WTC11 (cell line): Measurements from ENCODE around the gene FBXO7. TPM values are rescaled to one million over a fixed set of nuclear protein-coding genes. Genes with fewer than 3 reads are reported as not detected.

ENCODE experiments used
- ATAC-seq: fragments of 200-7000 bp; cut with Tn5 transposase; 2 replicates; pipeline ENCODE4 v1.10.0; 2021; ENCODE audit warnings: mild to moderate bottlenecking, moderate library complexity
- CTCF ChIA-PET: fragments of 300-600 bp; sonication (Branson Sonifier 250); formaldehyde crosslinking; loops from one replicate; lab custom pipeline; 2021; ENCODE audit warnings: antibody characterized with exemption; lab: Charles Lee
- POLR2A ChIA-PET: fragments of 350-600 bp; sonication (Branson Sonifier 250); formaldehyde crosslinking; loops from one replicate; lab custom pipeline; 2021; ENCODE audit warnings: antibody characterized with exemption; lab: Charles Lee
- DNase-seq: peaks from one replicate; pipeline ENCODE4 v3.0.0; 2021; ENCODE audit warnings: low spot score
- H3K27ac Mint-ChIP-seq: 2 replicates; pipeline ENCODE4 v1.8.0; 2021; ENCODE audit warnings: mixed read lengths
- H3K27me3 Mint-ChIP-seq: 2 replicates; pipeline ENCODE4 v1.8.0; 2021; ENCODE audit warnings: low read depth, mild to moderate bottlenecking, moderate library complexity, mixed read lengths
- H3K36me3 Mint-ChIP-seq: 2 replicates; pipeline ENCODE4 v1.8.0; 2021; ENCODE audit warnings: mixed read lengths
- H3K4me1 Mint-ChIP-seq: 2 replicates; pipeline ENCODE4 v1.8.0; 2022; ENCODE audit warnings: mixed read lengths
- H3K4me3 Mint-ChIP-seq: 2 replicates; pipeline ENCODE4 v1.8.0; 2021; ENCODE audit warnings: mild to moderate bottlenecking, moderate library complexity, mixed read lengths
- H3K9me3 Mint-ChIP-seq: 2 replicates; pipeline ENCODE4 v1.8.0; 2021; ENCODE audit warnings: mixed read lengths
- CBFB ChIP-seq: sonication (generic); formaldehyde crosslinking; IDR thresholded peaks from 2 replicates; pipeline ENCODE4 v1.8.1; 2022; ENCODE audit warnings: mild to moderate bottlenecking, low read depth, missing genetic modification reagents
- CREB1 ChIP-seq: sonication (generic); formaldehyde crosslinking; IDR thresholded peaks from 2 replicates; pipeline ENCODE4 v1.8.0; 2023; ENCODE audit warnings: mild to moderate bottlenecking, missing genetic modification reagents
- E2F1 ChIP-seq: sonication (generic); formaldehyde crosslinking; IDR thresholded peaks from 2 replicates; pipeline ENCODE4 v1.8.0; 2022; ENCODE audit warnings: mild to moderate bottlenecking, missing genetic modification reagents
- ETV6 ChIP-seq: sonication (generic); formaldehyde crosslinking; IDR thresholded peaks from 2 replicates; pipeline ENCODE4 v1.8.1; 2022; ENCODE audit warnings: mild to moderate bottlenecking, missing genetic modification reagents
- FOXP4 ChIP-seq: sonication (generic); formaldehyde crosslinking; IDR thresholded peaks from 2 replicates; pipeline ENCODE4 v1.8.0; 2022; ENCODE audit warnings: mild to moderate bottlenecking, missing genetic modification reagents
- GRHL2 ChIP-seq: fragments of 250-450 bp; sonication (Bioruptor Pico); IDR thresholded peaks from 2 replicates; pipeline ENCODE4 v1.8.0; 2022; ENCODE audit warnings: mild to moderate bottlenecking, moderate library complexity; ENCODE audit not compliant: insufficient replicate concordance, severe bottlenecking
- JUN ChIP-seq: sonication (generic); formaldehyde crosslinking; IDR thresholded peaks from 2 replicates; pipeline ENCODE4 v1.8.0; 2023; ENCODE audit warnings: mild to moderate bottlenecking, missing genetic modification reagents
- MYBL2 ChIP-seq: sonication (generic); formaldehyde crosslinking; IDR thresholded peaks from 2 replicates; pipeline ENCODE4 v1.8.1; 2023; ENCODE audit warnings: mild to moderate bottlenecking, moderate library complexity, missing genetic modification reagents
- NR3C1 ChIP-seq: sonication (generic); formaldehyde crosslinking; conservative IDR thresholded peaks from 2 replicates; pipeline ENCODE4 v1.8.1; 2023; ENCODE audit warnings: low read depth, mild to moderate bottlenecking, missing genetic modification reagents
- PRRX2 ChIP-seq: fragments of 250-450 bp; sonication (Bioruptor Pico); IDR thresholded peaks from 2 replicates; pipeline ENCODE4 v1.8.0; 2021; ENCODE audit warnings: mild to moderate bottlenecking
- RORB ChIP-seq: fragments of 250-450 bp; sonication (Bioruptor Pico); IDR thresholded peaks from 2 replicates; pipeline ENCODE4 v1.9.0; 2021; ENCODE audit warnings: mild to moderate bottlenecking
- SMAD3 ChIP-seq: sonication (generic); formaldehyde crosslinking; IDR thresholded peaks from 2 replicates; pipeline ENCODE4 v1.8.0; 2022; ENCODE audit warnings: missing genetic modification reagents, mild to moderate bottlenecking, borderline replicate concordance
- TCF7 ChIP-seq: sonication (generic); formaldehyde crosslinking; IDR thresholded peaks from 2 replicates; pipeline ENCODE4 v1.8.0; 2022; ENCODE audit warnings: mild to moderate bottlenecking, low read depth, missing genetic modification reagents, moderate library complexity
- TEAD4 ChIP-seq: sonication (generic); formaldehyde crosslinking; IDR thresholded peaks from 2 replicates; pipeline ENCODE4 v1.8.0; 2022; ENCODE audit warnings: mild to moderate bottlenecking, missing genetic modification reagents
- ZNF121 ChIP-seq: sonication (generic); formaldehyde crosslinking; IDR thresholded peaks from 2 replicates; pipeline ENCODE4 v1.8.0; 2023; ENCODE audit warnings: missing genetic modification reagents
- ZNF263 ChIP-seq: sonication (generic); formaldehyde crosslinking; IDR thresholded peaks from 2 replicates; pipeline ENCODE4 v1.8.1; 2022; ENCODE audit warnings: low read depth, mild to moderate bottlenecking, moderate library complexity, missing genetic modification reagents
- ZNF281 ChIP-seq: sonication (generic); formaldehyde crosslinking; IDR thresholded peaks from 2 replicates; pipeline ENCODE4 v1.8.0; 2023; ENCODE audit warnings: mild to moderate bottlenecking, missing genetic modification reagents
- ZNF317 ChIP-seq: sonication (generic); formaldehyde crosslinking; IDR thresholded peaks from 2 replicates; pipeline ENCODE4 v1.8.1; 2023; ENCODE audit warnings: low read depth, mild to moderate bottlenecking, moderate library complexity, missing genetic modification reagents, borderline replicate concordance
- ZNF396 ChIP-seq: fragments of 250-450 bp; sonication (Bioruptor Pico); IDR thresholded peaks from 2 replicates; pipeline ENCODE4 v1.8.0; 2021; ENCODE audit warnings: mild to moderate bottlenecking, moderate library complexity, borderline replicate concordance
- ZNF671 ChIP-seq: fragments of 250-450 bp; sonication (Bioruptor Pico); IDR thresholded peaks from 2 replicates; pipeline ENCODE4 v1.8.0; 2021; ENCODE audit warnings: mild to moderate bottlenecking
- total RNA-seq: library from RNA; stranded (reverse); gene quantifications from 3 replicates; pipeline ENCODE4 v1.2.3, GENCODE V29; 2021
- TF ChIP-seq, protein P1 (sequence below): sonication (generic); formaldehyde crosslinking; conservative IDR thresholded peaks from 2 replicates; pipeline ENCODE4 v1.8.1; 2023; ENCODE audit warnings: mild to moderate bottlenecking, low read depth, missing genetic modification reagents, moderate library complexity
- TF ChIP-seq, protein P2 (sequence below): sonication (generic); formaldehyde crosslinking; IDR thresholded peaks from 2 replicates; pipeline ENCODE4 v1.8.1; 2023; ENCODE audit warnings: mild to moderate bottlenecking, missing genetic modification reagents, moderate library complexity

Gene FBXO7
- total RNA-seq, 1 experiment from 2014 or later, result 59.4 TPM

DNA sequence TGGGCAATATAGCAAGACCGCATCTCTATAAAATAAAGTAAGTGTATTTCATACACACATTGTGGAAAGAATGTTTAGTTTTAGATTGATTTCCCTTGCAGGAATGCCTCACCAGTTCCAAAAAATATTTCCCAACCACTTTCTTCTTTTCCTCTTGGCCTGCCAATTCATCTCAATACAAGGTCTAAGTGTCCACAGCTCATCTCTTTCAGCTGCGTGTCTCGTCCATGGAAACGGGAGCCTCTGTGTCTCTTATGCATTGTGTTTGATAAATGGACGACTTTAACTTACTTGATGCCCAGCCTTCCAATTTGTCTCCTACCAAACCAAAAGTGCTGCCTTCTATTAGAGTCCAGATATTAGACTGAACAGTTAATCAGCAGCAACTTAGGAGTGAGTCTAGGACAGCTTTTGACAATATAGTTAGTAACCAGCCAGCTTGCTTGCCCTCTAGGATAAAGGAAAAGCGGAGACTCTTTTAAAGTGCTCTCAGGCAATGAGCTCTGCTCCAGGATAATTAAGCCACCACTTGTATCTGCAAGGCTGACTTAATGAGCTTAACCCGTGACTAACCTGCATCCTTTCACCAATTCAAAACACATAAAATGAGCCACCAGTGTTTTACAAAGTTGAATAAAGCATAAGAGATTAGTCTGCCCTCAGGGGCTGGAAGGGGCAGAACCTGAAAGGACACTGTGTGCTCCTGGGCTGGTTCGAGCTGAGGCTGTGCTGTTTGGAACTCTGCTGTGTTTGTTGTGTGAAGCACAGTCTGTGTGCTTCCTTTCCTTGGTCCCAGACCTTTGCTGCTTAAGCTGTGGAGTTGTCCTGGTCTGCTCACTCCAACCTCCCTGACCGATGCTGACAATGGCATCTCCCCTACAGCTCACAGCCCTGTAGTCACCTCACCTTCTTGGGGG, 27.5 kb downstream of the FBXO7 start (continued):
- TF ChIP-seq FOXP4 (CRISPR knock-in tag), result no peak
- TF ChIP-seq PRRX2, result no peak
- TF ChIP-seq ZNF396 (CRISPR knock-in tag), result no peak
- no peak for TF ChIP-seq ZNF121 (CRISPR knock-in tag)
- TF ChIP-seq, all 79 proteins: peak for 0

- H3K4me3 Mint-ChIP-seq, result no peak overlapping the region
- no peaks in the 10 kb centered on the region for H3K36me3 Mint-ChIP-seq
- no peak for TF ChIP-seq ZNF317 (CRISPR knock-in tag)
- TF ChIP-seq, protein P1, sequence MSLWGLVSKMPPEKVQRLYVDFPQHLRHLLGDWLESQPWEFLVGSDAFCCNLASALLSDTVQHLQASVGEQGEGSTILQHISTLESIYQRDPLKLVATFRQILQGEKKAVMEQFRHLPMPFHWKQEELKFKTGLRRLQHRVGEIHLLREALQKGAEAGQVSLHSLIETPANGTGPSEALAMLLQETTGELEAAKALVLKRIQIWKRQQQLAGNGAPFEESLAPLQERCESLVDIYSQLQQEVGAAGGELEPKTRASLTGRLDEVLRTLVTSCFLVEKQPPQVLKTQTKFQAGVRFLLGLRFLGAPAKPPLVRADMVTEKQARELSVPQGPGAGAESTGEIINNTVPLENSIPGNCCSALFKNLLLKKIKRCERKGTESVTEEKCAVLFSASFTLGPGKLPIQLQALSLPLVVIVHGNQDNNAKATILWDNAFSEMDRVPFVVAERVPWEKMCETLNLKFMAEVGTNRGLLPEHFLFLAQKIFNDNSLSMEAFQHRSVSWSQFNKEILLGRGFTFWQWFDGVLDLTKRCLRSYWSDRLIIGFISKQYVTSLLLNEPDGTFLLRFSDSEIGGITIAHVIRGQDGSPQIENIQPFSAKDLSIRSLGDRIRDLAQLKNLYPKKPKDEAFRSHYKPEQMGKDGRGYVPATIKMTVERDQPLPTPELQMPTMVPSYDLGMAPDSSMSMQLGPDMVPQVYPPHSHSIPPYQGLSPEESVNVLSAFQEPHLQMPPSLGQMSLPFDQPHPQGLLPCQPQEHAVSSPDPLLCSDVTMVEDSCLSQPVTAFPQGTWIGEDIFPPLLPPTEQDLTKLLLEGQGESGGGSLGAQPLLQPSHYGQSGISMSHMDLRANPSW (CRISPR knock-in tag), result no peak
- no peak for TF ChIP-seq JUN
- no peak for TF ChIP-seq RORB
- no peak for TF ChIP-seq ETV6 (CRISPR knock-in tag)
- TF ChIP-seq MYBL2, result no peak
- TF ChIP-seq, protein P2, sequence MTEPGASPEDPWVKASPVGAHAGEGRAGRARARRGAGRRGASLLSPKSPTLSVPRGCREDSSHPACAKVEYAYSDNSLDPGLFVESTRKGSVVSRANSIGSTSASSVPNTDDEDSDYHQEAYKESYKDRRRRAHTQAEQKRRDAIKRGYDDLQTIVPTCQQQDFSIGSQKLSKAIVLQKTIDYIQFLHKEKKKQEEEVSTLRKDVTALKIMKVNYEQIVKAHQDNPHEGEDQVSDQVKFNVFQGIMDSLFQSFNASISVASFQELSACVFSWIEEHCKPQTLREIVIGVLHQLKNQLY, result no peak
- TF ChIP-seq GRHL2 (CRISPR knock-in tag), result no peak
- TF ChIP-seq CBFB (CRISPR knock-in tag), result no peak
- TF ChIP-seq E2F1 (CRISPR knock-in tag), result no peak
- no peak for TF ChIP-seq TEAD4 (CRISPR knock-in tag)
- TF ChIP-seq ZNF671, result no peak
- no peak for TF ChIP-seq CREB1 (CRISPR knock-in tag)
- no peak for TF ChIP-seq ZNF281 (CRISPR knock-in tag)
- no peak for TF ChIP-seq TCF7
- no peak for TF ChIP-seq NR3C1 (CRISPR knock-in tag)
- TF ChIP-seq SMAD3 (CRISPR knock-in tag), result no peak
- TF ChIP-seq ZNF263 (CRISPR knock-in tag), result no peak
- no peaks in the 10 kb centered on the region for H3K9me3 Mint-ChIP-seq
- H3K27ac Mint-ChIP-seq, result no peak overlapping the region
- no peak for ATAC-seq
- no peak for DNase-seq
- POLR2A ChIA-PET, result no interaction called here
- peaks cover 18% of the 10 kb centered on the region for H3K4me1 Mint-ChIP-seq
- H3K27me3 Mint-ChIP-seq, result no peaks in the 10 kb centered on the region
- CTCF ChIA-PET, result interaction anchor here (1.0 kb wide), 1 partner anchor 9 kb away, joined by 3 read pairs; no protein-coding TSS in a partner anchor
Measured at GRCh38 chr22:32509045-32509444, 34.4 kb downstream of the FBXO7 start.
